HepG2 (cell line): ENCODE results near the gene NME4. TPM values are rescaled to one million over a fixed set of nuclear protein-coding genes. Genes with fewer than 3 reads are reported as not detected.

Source experiments
- CREB1 ChIP-seq, 2 experiments: fragments of 450-650 bp in 1 of 2; IDR thresholded peaks; 2 replicates each; pipeline ENCODE4 v1.6.1; 2016 to 2017; ENCODE audit warnings: control low read depth in 1 of 2, mild to moderate bottlenecking in 1 of 2, missing compliant biosample characterization in 1 of 2, missing genetic modification characterization in 1 of 2
- ELF4 ChIP-seq: sonication (generic); formaldehyde crosslinking; IDR thresholded peaks from 2 replicates; pipeline ENCODE4 v1.5.0; 2020; ENCODE audit warnings: missing genetic modification reagents, mild to moderate bottlenecking, moderate library complexity, borderline replicate concordance
- FLYWCH1 ChIP-seq: sonication (generic); formaldehyde crosslinking; IDR thresholded peaks from 2 replicates; pipeline ENCODE4 v1.8.1; 2023; ENCODE audit warnings: mild to moderate bottlenecking, missing genetic modification reagents
- NR2C2 ChIP-seq: sonication (generic); formaldehyde crosslinking; IDR thresholded peaks from 2 replicates; pipeline ENCODE4 v1.4.0; 2020; ENCODE audit warnings: missing genetic modification reagents, mild to moderate bottlenecking, moderate library complexity, borderline replicate concordance
- NR2F6 ChIP-seq, 2 experiments: IDR thresholded peaks; 2 replicates each; pipeline ENCODE4 v1.6.1; 2016; ENCODE audit warnings: antibody characterized with exemption in 1 of 2, mild to moderate bottlenecking in 1 of 2
- RBM39 ChIP-seq: fragments of 200-400 bp; formaldehyde crosslinking; IDR thresholded peaks from one replicate; pipeline ENCODE4 v1.6.1; 2018; ENCODE audit warnings: antibody characterized with exemption, mild to moderate bottlenecking, low read depth, low read length; ENCODE audit not compliant: poor library complexity, severe bottlenecking
- RXRB ChIP-seq: IDR thresholded peaks from 2 replicates; pipeline ENCODE4 v1.6.1; 2016; ENCODE audit warnings: borderline replicate concordance, missing genetic modification reagents, missing compliant biosample characterization
- SALL1 ChIP-seq: sonication (generic); formaldehyde crosslinking; IDR thresholded peaks from 2 replicates; pipeline ENCODE4 v1.8.0; 2022; ENCODE audit warnings: mild to moderate bottlenecking, missing genetic modification reagents
- TEAD3 ChIP-seq: optimal IDR thresholded peaks from 2 replicates; pipeline ENCODE3; 2016; ENCODE audit warnings: borderline replicate concordance
- ZFX ChIP-seq: sonication (generic); formaldehyde crosslinking; IDR thresholded peaks from 2 replicates; pipeline ENCODE4 v1.4.0; 2020; ENCODE audit warnings: mild to moderate bottlenecking, low read depth, missing genetic modification reagents, moderate library complexity
- ZNF263 ChIP-seq: sonication (generic); formaldehyde crosslinking; IDR thresholded peaks from 2 replicates; pipeline ENCODE4 v1.4.0; 2020; ENCODE audit warnings: missing genetic modification reagents
- polyA plus RNA-seq, 8 experiments: library from polyadenylated mRNA; depleted of rRNA in 3 of 8; stranded (reverse) in 7 of 8; unstranded in 1 of 8; fragments of >200 nt; fragmentation: Illumina TruSeq in 4 of 8; extraction: Trizol in 4 of 8; gene quantifications; 2 replicates each; pipeline versions ENCODE4 v1.2.1 to v1.2.3, GENCODE V29; 2011 to 2016; ENCODE audit warnings: low read depth in 4 of 8, missing spikeins in 1 of 8, mixed read lengths in 1 of 8; ENCODE audit not compliant: insufficient read depth in 1 of 8
- total RNA-seq, 5 experiments: library from RNA; depleted of rRNA; stranded (reverse); fragments of >200 nt; fragmentation: Illumina TruSeq; extraction: Trizol; gene quantifications; 2 replicates each; pipeline ENCODE4 v1.2.3, GENCODE V29; 2016; ENCODE audit warnings: low read depth in 1 of 5
- TF ChIP-seq, protein P1 (sequence below): sonication (generic); formaldehyde crosslinking; IDR thresholded peaks from 2 replicates; pipeline ENCODE4 v1.5.1; 2020; ENCODE audit warnings: mild to moderate bottlenecking, missing genetic modification reagents, moderate library complexity
- TF ChIP-seq, protein P2 (sequence below): sonication (generic); formaldehyde crosslinking; IDR thresholded peaks from 2 replicates; pipeline ENCODE4 v1.5.0; 2020; ENCODE audit warnings: mild to moderate bottlenecking, missing genetic modification reagents, borderline replicate concordance
- TF ChIP-seq, protein P3 (sequence below): conservative IDR thresholded peaks from 2 replicates; pipeline ENCODE4 v1.6.1; 2018; ENCODE audit warnings: missing genetic modification reagents
- TF ChIP-seq, protein P4 (sequence below): IDR thresholded peaks from 2 replicates; pipeline ENCODE4 v1.4.0; 2020; ENCODE audit warnings: mild to moderate bottlenecking, missing genetic modification reagents

Gene NME4
- total and polyA plus RNA-seq, 2 of the 13 experiments (the other 11 are each of a cell fraction or from before 2014, with no cell fraction given): 121 to 263 TPM

DNA sequence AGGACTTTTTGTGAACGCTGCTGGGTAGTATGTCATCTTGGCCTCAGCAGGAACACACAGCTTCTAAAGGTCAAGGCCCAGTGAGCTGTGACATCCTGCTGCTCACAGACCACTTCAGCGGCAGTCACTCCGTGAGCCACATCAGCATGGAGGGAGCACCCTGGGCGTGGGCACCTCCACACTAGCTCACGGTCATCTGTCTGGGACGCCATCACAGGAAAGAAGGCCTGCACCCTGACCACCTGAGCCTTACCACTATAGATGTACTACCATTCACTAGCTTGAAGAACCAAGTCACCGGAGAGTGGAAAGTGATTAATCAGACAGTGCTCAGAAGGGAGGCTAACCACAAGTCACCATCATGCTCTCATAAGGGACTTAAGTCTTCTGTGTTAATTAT, 47.8 kb upstream of the NME4 start (continued):
- TF ChIP-seq, protein P1, sequence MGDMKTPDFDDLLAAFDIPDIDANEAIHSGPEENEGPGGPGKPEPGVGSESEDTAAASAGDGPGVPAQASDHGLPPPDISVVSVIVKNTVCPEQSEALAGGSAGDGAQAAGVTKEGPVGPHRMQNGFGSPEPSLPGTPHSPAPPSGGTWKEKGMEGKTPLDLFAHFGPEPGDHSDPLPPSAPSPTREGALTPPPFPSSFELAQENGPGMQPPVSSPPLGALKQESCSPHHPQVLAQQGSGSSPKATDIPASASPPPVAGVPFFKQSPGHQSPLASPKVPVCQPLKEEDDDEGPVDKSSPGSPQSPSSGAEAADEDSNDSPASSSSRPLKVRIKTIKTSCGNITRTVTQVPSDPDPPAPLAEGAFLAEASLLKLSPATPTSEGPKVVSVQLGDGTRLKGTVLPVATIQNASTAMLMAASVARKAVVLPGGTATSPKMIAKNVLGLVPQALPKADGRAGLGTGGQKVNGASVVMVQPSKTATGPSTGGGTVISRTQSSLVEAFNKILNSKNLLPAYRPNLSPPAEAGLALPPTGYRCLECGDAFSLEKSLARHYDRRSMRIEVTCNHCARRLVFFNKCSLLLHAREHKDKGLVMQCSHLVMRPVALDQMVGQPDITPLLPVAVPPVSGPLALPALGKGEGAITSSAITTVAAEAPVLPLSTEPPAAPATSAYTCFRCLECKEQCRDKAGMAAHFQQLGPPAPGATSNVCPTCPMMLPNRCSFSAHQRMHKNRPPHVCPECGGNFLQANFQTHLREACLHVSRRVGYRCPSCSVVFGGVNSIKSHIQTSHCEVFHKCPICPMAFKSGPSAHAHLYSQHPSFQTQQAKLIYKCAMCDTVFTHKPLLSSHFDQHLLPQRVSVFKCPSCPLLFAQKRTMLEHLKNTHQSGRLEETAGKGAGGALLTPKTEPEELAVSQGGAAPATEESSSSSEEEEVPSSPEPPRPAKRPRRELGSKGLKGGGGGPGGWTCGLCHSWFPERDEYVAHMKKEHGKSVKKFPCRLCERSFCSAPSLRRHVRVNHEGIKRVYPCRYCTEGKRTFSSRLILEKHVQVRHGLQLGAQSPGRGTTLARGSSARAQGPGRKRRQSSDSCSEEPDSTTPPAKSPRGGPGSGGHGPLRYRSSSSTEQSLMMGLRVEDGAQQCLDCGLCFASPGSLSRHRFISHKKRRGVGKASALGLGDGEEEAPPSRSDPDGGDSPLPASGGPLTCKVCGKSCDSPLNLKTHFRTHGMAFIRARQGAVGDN (CRISPR knock-in tag): peak; percentile 84
- TF ChIP-seq, protein P2, sequence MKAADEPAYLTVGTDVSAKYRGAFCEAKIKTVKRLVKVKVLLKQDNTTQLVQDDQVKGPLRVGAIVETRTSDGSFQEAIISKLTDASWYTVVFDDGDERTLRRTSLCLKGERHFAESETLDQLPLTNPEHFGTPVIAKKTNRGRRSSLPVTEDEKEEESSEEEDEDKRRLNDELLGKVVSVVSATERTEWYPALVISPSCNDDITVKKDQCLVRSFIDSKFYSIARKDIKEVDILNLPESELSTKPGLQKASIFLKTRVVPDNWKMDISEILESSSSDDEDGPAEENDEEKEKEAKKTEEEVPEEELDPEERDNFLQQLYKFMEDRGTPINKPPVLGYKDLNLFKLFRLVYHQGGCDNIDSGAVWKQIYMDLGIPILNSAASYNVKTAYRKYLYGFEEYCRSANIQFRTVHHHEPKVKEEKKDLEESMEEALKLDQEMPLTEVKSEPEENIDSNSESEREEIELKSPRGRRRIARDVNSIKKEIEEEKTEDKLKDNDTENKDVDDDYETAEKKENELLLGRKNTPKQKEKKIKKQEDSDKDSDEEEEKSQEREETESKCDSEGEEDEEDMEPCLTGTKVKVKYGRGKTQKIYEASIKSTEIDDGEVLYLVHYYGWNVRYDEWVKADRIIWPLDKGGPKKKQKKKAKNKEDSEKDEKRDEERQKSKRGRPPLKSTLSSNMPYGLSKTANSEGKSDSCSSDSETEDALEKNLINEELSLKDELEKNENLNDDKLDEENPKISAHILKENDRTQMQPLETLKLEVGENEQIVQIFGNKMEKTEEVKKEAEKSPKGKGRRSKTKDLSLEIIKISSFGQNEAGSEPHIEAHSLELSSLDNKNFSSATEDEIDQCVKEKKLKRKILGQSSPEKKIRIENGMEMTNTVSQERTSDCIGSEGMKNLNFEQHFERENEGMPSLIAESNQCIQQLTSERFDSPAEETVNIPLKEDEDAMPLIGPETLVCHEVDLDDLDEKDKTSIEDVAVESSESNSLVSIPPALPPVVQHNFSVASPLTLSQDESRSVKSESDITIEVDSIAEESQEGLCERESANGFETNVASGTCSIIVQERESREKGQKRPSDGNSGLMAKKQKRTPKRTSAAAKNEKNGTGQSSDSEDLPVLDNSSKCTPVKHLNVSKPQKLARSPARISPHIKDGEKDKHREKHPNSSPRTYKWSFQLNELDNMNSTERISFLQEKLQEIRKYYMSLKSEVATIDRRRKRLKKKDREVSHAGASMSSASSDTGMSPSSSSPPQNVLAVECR: peak; percentile 40; the same call in 1 of the 2 replicates
- TF ChIP-seq SALL1 (CRISPR knock-in tag) (peak; percentile 34; the same call in 1 of the 2 replicates), NR2C2 (CRISPR knock-in tag) (0 out of 2 replicates have a peak, but pooled peaks have one; percentile 23), ZNF263 (CRISPR knock-in tag) (peak; percentile 89), FLYWCH1 (CRISPR knock-in tag) (no peak), NR2F6 (IDR thresholded peaks at IDR 0.05) (peak; percentile 43; the same call in 1 of the 2 replicates), NR2F6 (CRISPR knock-in tag; IDR thresholded peaks at IDR 0.05) (peak; percentile 74), RBM39 (no peak), ELF4 (CRISPR knock-in tag) (no peak), ZFX (CRISPR knock-in tag) (0 out of 2 replicates have a peak, but pooled peaks have one; percentile 16), TEAD3 (CRISPR knock-in tag) (peak; percentile 18), CREB1 (IDR thresholded peaks at IDR 0.05) (no peak), CREB1 (CRISPR knock-in tag; IDR thresholded peaks at IDR 0.05) (no peak), RXRB (CRISPR knock-in tag) (0 out of 2 replicates have a peak, but pooled peaks have one; percentile 27)
- TF ChIP-seq, protein P3, sequence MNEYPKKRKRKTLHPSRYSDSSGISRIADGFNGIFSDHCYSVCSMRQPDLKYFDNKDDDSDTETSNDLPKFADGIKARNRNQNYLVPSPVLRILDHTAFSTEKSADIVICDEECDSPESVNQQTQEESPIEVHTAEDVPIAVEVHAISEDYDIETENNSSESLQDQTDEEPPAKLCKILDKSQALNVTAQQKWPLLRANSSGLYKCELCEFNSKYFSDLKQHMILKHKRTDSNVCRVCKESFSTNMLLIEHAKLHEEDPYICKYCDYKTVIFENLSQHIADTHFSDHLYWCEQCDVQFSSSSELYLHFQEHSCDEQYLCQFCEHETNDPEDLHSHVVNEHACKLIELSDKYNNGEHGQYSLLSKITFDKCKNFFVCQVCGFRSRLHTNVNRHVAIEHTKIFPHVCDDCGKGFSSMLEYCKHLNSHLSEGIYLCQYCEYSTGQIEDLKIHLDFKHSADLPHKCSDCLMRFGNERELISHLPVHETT (CRISPR knock-in tag): no peak
- TF ChIP-seq, protein P4, sequence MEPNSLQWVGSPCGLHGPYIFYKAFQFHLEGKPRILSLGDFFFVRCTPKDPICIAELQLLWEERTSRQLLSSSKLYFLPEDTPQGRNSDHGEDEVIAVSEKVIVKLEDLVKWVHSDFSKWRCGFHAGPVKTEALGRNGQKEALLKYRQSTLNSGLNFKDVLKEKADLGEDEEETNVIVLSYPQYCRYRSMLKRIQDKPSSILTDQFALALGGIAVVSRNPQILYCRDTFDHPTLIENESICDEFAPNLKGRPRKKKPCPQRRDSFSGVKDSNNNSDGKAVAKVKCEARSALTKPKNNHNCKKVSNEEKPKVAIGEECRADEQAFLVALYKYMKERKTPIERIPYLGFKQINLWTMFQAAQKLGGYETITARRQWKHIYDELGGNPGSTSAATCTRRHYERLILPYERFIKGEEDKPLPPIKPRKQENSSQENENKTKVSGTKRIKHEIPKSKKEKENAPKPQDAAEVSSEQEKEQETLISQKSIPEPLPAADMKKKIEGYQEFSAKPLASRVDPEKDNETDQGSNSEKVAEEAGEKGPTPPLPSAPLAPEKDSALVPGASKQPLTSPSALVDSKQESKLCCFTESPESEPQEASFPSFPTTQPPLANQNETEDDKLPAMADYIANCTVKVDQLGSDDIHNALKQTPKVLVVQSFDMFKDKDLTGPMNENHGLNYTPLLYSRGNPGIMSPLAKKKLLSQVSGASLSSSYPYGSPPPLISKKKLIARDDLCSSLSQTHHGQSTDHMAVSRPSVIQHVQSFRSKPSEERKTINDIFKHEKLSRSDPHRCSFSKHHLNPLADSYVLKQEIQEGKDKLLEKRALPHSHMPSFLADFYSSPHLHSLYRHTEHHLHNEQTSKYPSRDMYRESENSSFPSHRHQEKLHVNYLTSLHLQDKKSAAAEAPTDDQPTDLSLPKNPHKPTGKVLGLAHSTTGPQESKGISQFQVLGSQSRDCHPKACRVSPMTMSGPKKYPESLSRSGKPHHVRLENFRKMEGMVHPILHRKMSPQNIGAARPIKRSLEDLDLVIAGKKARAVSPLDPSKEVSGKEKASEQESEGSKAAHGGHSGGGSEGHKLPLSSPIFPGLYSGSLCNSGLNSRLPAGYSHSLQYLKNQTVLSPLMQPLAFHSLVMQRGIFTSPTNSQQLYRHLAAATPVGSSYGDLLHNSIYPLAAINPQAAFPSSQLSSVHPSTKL (CRISPR knock-in tag): peak; percentile 30
